SK-N-SH (cell line): ENCODE results near the gene KLHL2. TPM values are rescaled to one million over a fixed set of nuclear protein-coding genes. Genes with fewer than 3 reads are reported as not detected.
A peak's percentile ranks its signal among the peaks of the same experiment; 100 is the strongest.

Experiments used
- ELF1 ChIP-seq: IDR thresholded peaks from 2 replicates; pipeline ENCODE4 v1.4.0; 2012
- EP300 ChIP-seq, 2 experiments: IDR thresholded peaks; 2 replicates each; pipeline versions ENCODE4 v1.4.0 to v1.6.1; 2012; ENCODE audit warnings: borderline replicate concordance in 1 of 2, low read depth in 1 of 2, low read length in 1 of 2
- FOSL2 ChIP-seq: IDR thresholded peaks from 2 replicates; pipeline ENCODE4 v1.4.0; 2012; ENCODE audit warnings: low read depth, mild to moderate bottlenecking, moderate library complexity, borderline replicate concordance
- FOXM1 ChIP-seq: IDR thresholded peaks from 2 replicates; pipeline ENCODE4 v1.4.0; 2012; ENCODE audit warnings: low read depth, mild to moderate bottlenecking
- GATA2 ChIP-seq: sonication (generic); formaldehyde crosslinking; IDR thresholded peaks from 2 replicates; pipeline ENCODE4 v1.5.0; 2020; ENCODE audit warnings: mild to moderate bottlenecking, missing genetic modification reagents
- JUND ChIP-seq: IDR thresholded peaks from 2 replicates; pipeline ENCODE4 v1.4.0; 2012
- NFIC ChIP-seq: IDR thresholded peaks from 2 replicates; pipeline ENCODE4 v1.4.0; 2012; ENCODE audit warnings: borderline replicate concordance
- REST ChIP-seq: IDR thresholded peaks from 2 replicates; pipeline ENCODE4 v1.6.1; 2012; ENCODE audit warnings: mild to moderate bottlenecking, low read depth, low read length, moderate library complexity
- RFX5 ChIP-seq: IDR thresholded peaks from 2 replicates; pipeline ENCODE4 v1.6.1; 2012; ENCODE audit warnings: mild to moderate bottlenecking, improper control_type of control experiment, low read length
- SIN3A ChIP-seq: IDR thresholded peaks from 2 replicates; pipeline ENCODE4 v1.6.1; 2012; ENCODE audit warnings: low read depth, mild to moderate bottlenecking, low read length, moderate library complexity, borderline replicate concordance
- TAF1 ChIP-seq: IDR thresholded peaks from 2 replicates; pipeline ENCODE4 v1.6.1; 2012; ENCODE audit warnings: low read depth, mild to moderate bottlenecking, low read length, moderate library complexity, borderline replicate concordance
- TCF12 ChIP-seq: IDR thresholded peaks from 2 replicates; pipeline ENCODE4 v1.4.0; 2012
- TEAD4 ChIP-seq: IDR thresholded peaks from 2 replicates; pipeline ENCODE4 v1.4.0; 2012; ENCODE audit warnings: mild to moderate bottlenecking, borderline replicate concordance; ENCODE audit not compliant: insufficient read depth
- ZBTB33 ChIP-seq: IDR thresholded peaks from 2 replicates; pipeline ENCODE4 v1.4.0; 2012; ENCODE audit warnings: low read depth, borderline replicate concordance
- polyA plus RNA-seq, 3 experiments: library from polyadenylated mRNA; depleted of rRNA; stranded (reverse); fragments of >200 nt; gene quantifications; 2 replicates each; pipeline ENCODE4 v1.2.3, GENCODE V29; 2012
- TF ChIP-seq, protein P1 (sequence below): fragments of 150-350 bp; IDR thresholded peaks from 2 replicates; pipeline ENCODE4 v1.6.1; 2017; ENCODE audit warnings: antibody characterized with exemption, low read length, low read depth, borderline replicate concordance
- TF ChIP-seq, protein P2 (sequence below): IDR thresholded peaks from 2 replicates; pipeline ENCODE4 v1.4.0; 2012; ENCODE audit warnings: low read depth, borderline replicate concordance

KLHL2 gene
- polyA plus RNA-seq, 1 of the 3 experiments (the other 2 are of a cell fraction): 25.0 TPM

GRCh38 chr4:165327211-165328100 lies 120.1 kb downstream of the KLHL2 start, which contains the start of gene MSMO1 (continued):
- TF ChIP-seq ZBTB33 (peak; percentile 76; the same call in 1 of the 2 replicates), TCF12 (no peak), EP300 (IDR thresholded peaks at IDR 0.05; ENCODE audit: borderline replicate concordance in 1 of 2, low read depth in 1 of 2, low read length in 1 of 2) (no peak), JUND (no peak), FOXM1 (no peak), NFIC (no peak), FOSL2 (no peak), RFX5 (peak; percentile 65), ELF1 (peak; percentile 32; the same call in 1 of the 2 replicates), SIN3A (no peak), GATA2 (CRISPR knock-in tag) (no peak), REST (no peak), TAF1 (peak; percentile 51), TEAD4 (no peak)
- TF ChIP-seq, protein P1, sequence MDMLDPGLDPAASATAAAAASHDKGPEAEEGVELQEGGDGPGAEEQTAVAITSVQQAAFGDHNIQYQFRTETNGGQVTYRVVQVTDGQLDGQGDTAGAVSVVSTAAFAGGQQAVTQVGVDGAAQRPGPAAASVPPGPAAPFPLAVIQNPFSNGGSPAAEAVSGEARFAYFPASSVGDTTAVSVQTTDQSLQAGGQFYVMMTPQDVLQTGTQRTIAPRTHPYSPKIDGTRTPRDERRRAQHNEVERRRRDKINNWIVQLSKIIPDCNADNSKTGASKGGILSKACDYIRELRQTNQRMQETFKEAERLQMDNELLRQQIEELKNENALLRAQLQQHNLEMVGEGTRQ: no peak
- TF ChIP-seq, protein P2, sequence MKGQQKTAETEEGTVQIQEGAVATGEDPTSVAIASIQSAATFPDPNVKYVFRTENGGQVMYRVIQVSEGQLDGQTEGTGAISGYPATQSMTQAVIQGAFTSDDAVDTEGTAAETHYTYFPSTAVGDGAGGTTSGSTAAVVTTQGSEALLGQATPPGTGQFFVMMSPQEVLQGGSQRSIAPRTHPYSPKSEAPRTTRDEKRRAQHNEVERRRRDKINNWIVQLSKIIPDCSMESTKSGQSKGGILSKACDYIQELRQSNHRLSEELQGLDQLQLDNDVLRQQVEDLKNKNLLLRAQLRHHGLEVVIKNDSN: no peak
